WTC11 (cell line): Measurements from ENCODE around the gene RIBC2.

Experiments
- ATF1 ChIP-seq: sonication (generic); formaldehyde crosslinking; IDR thresholded peaks from 2 replicates; pipeline ENCODE4 v1.8.1; 2023; ENCODE audit warnings: mild to moderate bottlenecking, moderate library complexity, missing genetic modification reagents
- CTCF ChIP-seq: fragments of 200-600 bp; IDR thresholded peaks from 2 replicates; pipeline ENCODE4 v1.8.0; 2022; ENCODE audit warnings: antibody characterized with exemption
- FOXJ3 ChIP-seq: sonication (generic); formaldehyde crosslinking; IDR thresholded peaks from 2 replicates; pipeline ENCODE4 v1.9.0; 2021; ENCODE audit warnings: missing genetic modification reagents, mild to moderate bottlenecking, borderline replicate concordance
- NFYB ChIP-seq: sonication (generic); formaldehyde crosslinking; conservative IDR thresholded peaks from 2 replicates; pipeline ENCODE4 v1.8.0; 2022; ENCODE audit warnings: low read depth, missing genetic modification reagents
- RELA ChIP-seq: sonication (generic); formaldehyde crosslinking; IDR thresholded peaks from 2 replicates; pipeline ENCODE4 v1.8.1; 2022; ENCODE audit warnings: missing genetic modification reagents, mild to moderate bottlenecking, borderline replicate concordance
- SP1 ChIP-seq: sonication (generic); formaldehyde crosslinking; conservative IDR thresholded peaks from 2 replicates; pipeline ENCODE4 v1.8.1; 2022; ENCODE audit warnings: missing genetic modification reagents
- USF1 ChIP-seq: sonication (generic); formaldehyde crosslinking; IDR thresholded peaks from 2 replicates; pipeline ENCODE4 v1.8.0; 2022; ENCODE audit warnings: mild to moderate bottlenecking, missing genetic modification reagents
- ZNF512 ChIP-seq: sonication (generic); formaldehyde crosslinking; IDR thresholded peaks from 2 replicates; pipeline ENCODE4 v1.8.1; 2022; ENCODE audit warnings: missing genetic modification reagents, borderline replicate concordance

- TF ChIP-seq CTCF (no peak), FOXJ3 (CRISPR knock-in tag) (no peak), ZNF512 (CRISPR knock-in tag) (no peak), NFYB (no peak), RELA (CRISPR knock-in tag) (no peak), USF1 (CRISPR knock-in tag) (no peak), SP1 (CRISPR knock-in tag) (no peak), ATF1 (CRISPR knock-in tag) (no peak)
Measured at GRCh38 chr22:45434981-45435380, 21.5 kb downstream of the RIBC2 start.
